ENCODE results near the gene KCNQ1.

Gene KCNQ1

DNA sequence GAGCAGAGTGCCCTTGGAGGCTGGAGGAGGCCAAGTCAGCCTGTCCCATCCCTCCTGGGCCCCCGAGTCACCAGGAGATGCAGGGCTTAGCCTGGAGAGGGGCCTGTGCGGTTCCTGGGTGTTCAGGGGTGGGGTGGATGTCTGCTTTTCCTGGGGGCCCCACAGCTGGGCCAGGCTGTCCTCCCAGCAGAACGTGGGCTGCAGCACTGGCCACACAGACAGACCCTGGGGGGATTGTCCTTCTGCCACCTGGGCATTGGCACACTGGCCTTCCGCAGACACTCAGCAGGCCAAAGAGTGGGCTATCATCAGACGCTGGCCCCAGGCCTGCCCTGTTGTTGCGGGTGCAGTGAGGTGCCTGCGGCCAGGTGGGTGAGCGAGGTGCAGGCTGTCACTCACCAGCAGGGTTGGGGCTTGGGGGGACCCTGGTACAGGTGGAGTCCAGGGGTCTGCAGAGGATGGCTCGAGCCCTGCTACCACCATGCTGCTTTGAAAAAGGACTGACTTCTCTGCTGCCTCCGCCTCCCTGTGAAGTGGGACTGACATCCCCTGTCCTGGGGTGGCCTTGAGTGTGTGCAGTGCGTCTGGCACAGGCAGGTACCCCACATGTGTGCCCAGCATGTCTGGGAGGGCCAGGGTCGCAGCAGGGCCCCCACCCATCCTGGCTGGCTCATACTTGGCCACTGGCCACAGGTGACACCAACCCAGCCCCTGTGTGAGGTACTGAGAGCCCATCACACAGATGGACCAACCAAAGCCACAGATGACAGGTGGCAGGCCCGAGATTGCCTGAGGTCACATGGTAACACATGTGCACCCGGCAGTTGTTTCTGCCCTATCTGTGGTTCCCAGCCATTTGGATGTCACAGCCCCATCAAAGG, 294.0 kb downstream of the KCNQ1 start:
- TF ChIP-seq, protein P1, sequence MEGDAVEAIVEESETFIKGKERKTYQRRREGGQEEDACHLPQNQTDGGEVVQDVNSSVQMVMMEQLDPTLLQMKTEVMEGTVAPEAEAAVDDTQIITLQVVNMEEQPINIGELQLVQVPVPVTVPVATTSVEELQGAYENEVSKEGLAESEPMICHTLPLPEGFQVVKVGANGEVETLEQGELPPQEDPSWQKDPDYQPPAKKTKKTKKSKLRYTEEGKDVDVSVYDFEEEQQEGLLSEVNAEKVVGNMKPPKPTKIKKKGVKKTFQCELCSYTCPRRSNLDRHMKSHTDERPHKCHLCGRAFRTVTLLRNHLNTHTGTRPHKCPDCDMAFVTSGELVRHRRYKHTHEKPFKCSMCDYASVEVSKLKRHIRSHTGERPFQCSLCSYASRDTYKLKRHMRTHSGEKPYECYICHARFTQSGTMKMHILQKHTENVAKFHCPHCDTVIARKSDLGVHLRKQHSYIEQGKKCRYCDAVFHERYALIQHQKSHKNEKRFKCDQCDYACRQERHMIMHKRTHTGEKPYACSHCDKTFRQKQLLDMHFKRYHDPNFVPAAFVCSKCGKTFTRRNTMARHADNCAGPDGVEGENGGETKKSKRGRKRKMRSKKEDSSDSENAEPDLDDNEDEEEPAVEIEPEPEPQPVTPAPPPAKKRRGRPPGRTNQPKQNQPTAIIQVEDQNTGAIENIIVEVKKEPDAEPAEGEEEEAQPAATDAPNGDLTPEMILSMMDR (IDR thresholded peaks at IDR 0.05; ENCODE audit: low read length): no peak
- no peak for TF ChIP-seq EZH2 (IDR thresholded peaks at IDR 0.05; ENCODE audit: borderline replicate concordance, low read length)
- H3K4me2 ChIP-seq (ENCODE audit: low read length): no peak overlapping the region

DNA sequence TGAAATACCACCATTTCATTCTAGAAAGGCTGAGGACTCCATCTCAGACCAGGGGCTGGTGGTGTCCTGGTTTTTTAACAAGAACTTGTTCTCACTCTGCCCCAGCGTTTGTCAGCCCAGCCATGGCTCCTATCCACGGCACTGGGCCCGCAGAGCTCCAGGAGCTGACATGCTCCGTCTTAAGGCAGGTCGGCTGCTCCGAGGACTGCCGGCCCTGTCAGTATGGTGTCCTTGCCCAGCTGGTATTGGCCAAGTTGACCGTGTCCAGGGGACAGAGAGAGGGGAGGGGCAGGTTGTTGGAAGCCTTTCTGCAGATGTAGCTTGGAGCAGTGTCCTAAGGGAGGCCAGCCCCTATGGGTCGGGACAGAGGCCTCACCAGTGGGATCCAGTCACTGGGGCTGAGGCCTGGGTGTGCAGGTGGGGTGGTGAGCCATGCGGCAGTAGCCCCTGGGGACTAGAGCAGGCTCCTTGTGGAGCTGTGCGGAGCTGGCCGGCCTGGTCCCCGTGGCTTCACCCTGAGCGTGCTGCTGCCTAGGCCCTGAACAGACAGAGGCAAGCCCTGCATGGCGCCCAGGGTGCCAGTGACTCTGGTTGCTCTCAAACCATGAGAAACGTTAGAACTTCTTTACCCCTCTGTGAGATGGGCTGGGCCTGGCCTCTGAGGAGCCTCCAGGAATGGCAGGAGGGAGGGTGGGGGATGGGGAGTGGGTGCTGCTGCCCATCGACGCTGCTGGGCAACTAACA, 294.9 kb downstream of the KCNQ1 start:
- Histone ChIP-seq H3K79me2 (ENCODE audit: insufficient read depth, low read length) (no peaks in the 10 kb centered on the region), H3K4me2 (ENCODE audit: low read length) (no peak overlapping the region), H3K9ac (ENCODE audit: low read length) (no peak overlapping the region), H3K27ac (ENCODE audit: low read depth, low read length, poor library complexity, severe bottlenecking) (no peak overlapping the region), H3K9me3 (ENCODE audit: low read length) (no peaks in the 10 kb centered on the region), H3K9me2 (ENCODE audit: low read depth, low read length) (no peaks in the 10 kb centered on the region), H3K4me3 (ENCODE audit: low read depth, low read length, poor library complexity, severe bottlenecking) (no peak overlapping the region), H2AFZ (ENCODE audit: low read length) (no peak overlapping the region), H3F3A (ENCODE audit: insufficient read depth, low read length) (no peaks in the 10 kb centered on the region), H3K36me3 (ENCODE audit: insufficient read depth, low read length) (no peaks in the 10 kb centered on the region), H3K27me3 (ENCODE audit: insufficient read depth, low read length) (no peaks in the 10 kb centered on the region; the same call in 1 of the 2 replicates), H4K20me1 (ENCODE audit: insufficient read depth, low read length) (no peaks in the 10 kb centered on the region), H3K4me1 (ENCODE audit: insufficient read depth, low read length, severe bottlenecking) (no peaks in the 10 kb centered on the region)
- TF ChIP-seq EZH2 (IDR thresholded peaks at IDR 0.05; ENCODE audit: borderline replicate concordance, low read length): no peak
- TF ChIP-seq, protein P1 (IDR thresholded peaks at IDR 0.05; ENCODE audit: low read length): no peak

More for the DNA sequence above, 294.0 kb downstream of the KCNQ1 start:
- H3F3A ChIP-seq (ENCODE audit: insufficient read depth, low read length): no peaks in the 10 kb centered on the region
- no peak overlapping the region for H2AFZ ChIP-seq (ENCODE audit: low read length)
- H3K9me2 ChIP-seq (ENCODE audit: low read depth, low read length): no peaks in the 10 kb centered on the region
- no peak overlapping the region for H3K4me3 ChIP-seq (ENCODE audit: low read depth, low read length, poor library complexity, severe bottlenecking)
- H3K36me3 ChIP-seq (ENCODE audit: insufficient read depth, low read length): no peaks in the 10 kb centered on the region
- no peak overlapping the region for H3K9ac ChIP-seq (ENCODE audit: low read length)
- no peaks in the 10 kb centered on the region for H3K9me3 ChIP-seq (ENCODE audit: low read length)
- H3K4me1 ChIP-seq (ENCODE audit: insufficient read depth, low read length, severe bottlenecking): no peaks in the 10 kb centered on the region
- no peaks in the 10 kb centered on the region; the same call in 1 of the 2 replicates for H3K27me3 ChIP-seq (ENCODE audit: insufficient read depth, low read length)
- no peaks in the 10 kb centered on the region for H4K20me1 ChIP-seq (ENCODE audit: insufficient read depth, low read length)
- H3K27ac ChIP-seq (ENCODE audit: low read depth, low read length, poor library complexity, severe bottlenecking): no peak overlapping the region
- H3K79me2 ChIP-seq (ENCODE audit: insufficient read depth, low read length): no peaks in the 10 kb centered on the region

DNA sequence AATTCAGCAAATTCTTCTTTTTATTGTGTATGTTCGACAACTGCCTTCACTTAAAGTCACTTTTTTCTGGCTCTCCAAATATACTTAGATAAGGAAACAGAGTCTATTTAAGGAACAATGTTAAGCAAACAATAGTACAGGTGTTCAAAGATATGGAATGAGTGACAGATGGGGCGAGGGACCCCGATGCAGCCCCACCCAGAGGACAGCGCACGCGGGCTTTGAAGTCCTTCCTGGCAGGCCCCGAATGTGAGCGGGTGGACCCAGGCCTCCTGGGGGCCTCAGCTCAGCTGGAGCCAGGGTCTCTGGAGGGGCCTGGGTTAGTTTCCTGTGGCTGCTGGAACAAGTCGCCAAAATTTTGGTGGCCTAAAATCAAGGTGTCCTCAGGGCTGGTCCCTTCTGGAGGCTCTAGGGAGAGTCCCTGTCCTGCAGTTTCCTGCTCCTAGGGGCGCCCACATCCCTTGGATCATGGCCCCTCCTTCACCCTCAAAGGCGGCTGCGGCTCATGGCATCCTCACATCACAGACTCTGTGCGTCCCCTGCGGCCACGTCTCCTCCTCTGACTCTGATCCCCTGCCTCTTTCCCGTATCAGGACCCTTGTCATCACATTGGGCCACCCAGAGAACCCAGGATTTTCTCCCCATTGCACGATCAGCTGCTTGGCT, 295.6 kb downstream of the KCNQ1 start:
- Histone ChIP-seq H4K20me1 (ENCODE audit: insufficient read depth, low read length) (no peaks in the 10 kb centered on the region), H3K9ac (ENCODE audit: low read length) (no peak overlapping the region), H3K27me3 (ENCODE audit: insufficient read depth, low read length) (no peaks in the 10 kb centered on the region; the same call in 1 of the 2 replicates), H3K9me3 (ENCODE audit: low read length) (no peaks in the 10 kb centered on the region), H3K27ac (ENCODE audit: low read depth, low read length, poor library complexity, severe bottlenecking) (no peak overlapping the region), H3K4me3 (ENCODE audit: low read depth, low read length, poor library complexity, severe bottlenecking) (no peak overlapping the region), H3F3A (ENCODE audit: insufficient read depth, low read length) (no peaks in the 10 kb centered on the region), H3K36me3 (ENCODE audit: insufficient read depth, low read length) (no peaks in the 10 kb centered on the region), H3K4me2 (ENCODE audit: low read length) (no peak overlapping the region), H2AFZ (ENCODE audit: low read length) (no peak overlapping the region), H3K4me1 (ENCODE audit: insufficient read depth, low read length, severe bottlenecking) (no peaks in the 10 kb centered on the region), H3K9me2 (ENCODE audit: low read depth, low read length) (no peaks in the 10 kb centered on the region), H3K79me2 (ENCODE audit: insufficient read depth, low read length) (no peaks in the 10 kb centered on the region)
- TF ChIP-seq, protein P1 (IDR thresholded peaks at IDR 0.05; ENCODE audit: low read length): no peak
- no peak for TF ChIP-seq EZH2 (IDR thresholded peaks at IDR 0.05; ENCODE audit: borderline replicate concordance, low read length)
